IPS-18c (cell line): ENCODE measurements around the gene NEK4.
"Not testable (repeated sequence)": the region's sequence is repeated elsewhere in the genome, so short reads cannot be mapped to it uniquely, and the experiment has no call there.

Source experiments
- H3K4me3 ChIP-seq: 2 replicates; pipeline ENCODE4 v1.7.0; 2013; ENCODE audit warnings: low read depth, mild to moderate bottlenecking, low read length, moderate library complexity; ENCODE audit not compliant: insufficient read depth
- H3K9me3 ChIP-seq: one replicate; pipeline ENCODE4 v1.6.1; 2013; ENCODE audit warnings: mild to moderate bottlenecking, low read length, moderate library complexity; ENCODE audit not compliant: control insufficient read depth, insufficient read depth

NEK4 gene

DNA sequence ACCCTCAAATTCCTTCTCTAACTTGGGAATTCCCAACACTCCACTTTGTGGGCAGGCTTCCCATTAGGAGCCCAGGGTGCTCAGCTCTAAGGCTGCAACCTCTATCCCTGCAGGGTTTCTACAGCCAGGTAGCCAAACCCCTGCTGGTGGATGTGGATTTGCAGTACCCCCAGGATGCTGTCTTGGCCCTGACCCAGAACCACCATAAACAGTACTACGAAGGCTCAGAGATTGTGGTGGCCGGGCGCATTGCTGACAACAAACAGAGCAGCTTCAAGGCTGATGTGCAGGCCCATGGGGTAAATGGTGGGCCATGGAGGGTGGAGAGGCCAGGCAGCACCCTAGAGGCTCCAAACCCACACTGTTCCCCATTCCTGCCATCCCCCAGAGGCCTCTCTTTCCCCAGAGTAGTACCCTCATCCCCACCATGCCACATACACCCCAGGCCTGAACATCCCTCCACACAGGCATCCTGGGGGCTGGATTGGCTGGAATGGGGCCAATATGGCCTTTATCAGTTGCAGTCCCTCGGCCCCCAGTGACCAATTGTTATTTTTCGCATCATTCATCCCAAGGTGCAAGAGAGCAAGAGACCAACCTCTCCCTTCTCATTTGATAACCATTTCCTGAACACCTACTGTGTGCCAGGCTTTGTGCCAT, 14.3 kb upstream of the NEK4 start:
- H3K9me3 ChIP-seq, result no peaks in the 10 kb centered on the region
- no peak overlapping the region for H3K4me3 ChIP-seq

DNA sequence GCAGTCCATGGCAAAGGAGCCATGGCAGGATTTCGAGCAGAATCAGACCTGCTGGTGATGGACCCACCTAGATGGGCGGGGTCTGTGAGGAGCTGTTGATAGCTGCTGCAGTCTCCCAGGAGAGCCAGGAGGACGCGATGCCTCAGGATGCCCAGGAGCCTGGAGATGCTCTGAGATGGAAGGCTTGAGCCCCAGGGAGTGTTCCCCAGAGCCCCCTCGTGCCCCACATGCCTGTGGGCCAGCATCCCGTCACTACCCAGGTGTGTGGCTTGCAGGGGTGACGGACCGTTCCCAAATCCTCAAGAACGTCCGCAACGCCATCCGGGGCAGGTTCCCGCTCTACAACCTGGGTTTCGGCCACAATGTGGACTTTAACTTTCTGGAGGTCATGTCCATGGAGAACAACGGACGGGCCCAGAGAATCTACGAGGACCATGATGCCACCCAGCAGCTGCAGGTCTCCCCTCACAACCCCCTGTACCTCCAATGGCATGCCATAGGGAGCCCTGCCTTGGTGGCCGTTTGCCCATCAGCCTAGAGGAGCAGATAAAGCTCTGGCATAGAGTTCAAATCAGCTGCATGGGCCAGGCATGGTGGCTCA, 13.4 kb upstream of the NEK4 start:
- no peaks in the 10 kb centered on the region for H3K9me3 ChIP-seq
- H3K4me3 ChIP-seq, result no peak overlapping the region

DNA sequence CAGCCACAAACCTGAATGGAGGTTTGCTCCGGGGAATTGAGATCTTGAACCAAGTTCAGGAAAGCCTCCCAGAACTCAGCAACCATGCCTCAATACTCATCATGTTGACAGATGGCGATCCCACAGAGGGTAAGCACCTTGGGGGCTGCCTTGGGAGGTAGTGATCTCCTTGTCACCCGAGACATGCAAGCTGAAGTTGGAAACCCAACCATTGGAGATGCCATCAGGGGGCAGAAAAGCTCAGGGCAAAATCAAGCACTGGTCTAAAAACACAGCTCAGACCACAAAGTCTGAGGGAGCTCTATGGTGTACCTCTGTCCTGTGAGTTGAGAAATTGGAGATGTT, 12.4 kb upstream of the NEK4 start:
- Histone ChIP-seq H3K9me3 (no peaks in the 10 kb centered on the region), H3K4me3 (no peak overlapping the region)

DNA sequence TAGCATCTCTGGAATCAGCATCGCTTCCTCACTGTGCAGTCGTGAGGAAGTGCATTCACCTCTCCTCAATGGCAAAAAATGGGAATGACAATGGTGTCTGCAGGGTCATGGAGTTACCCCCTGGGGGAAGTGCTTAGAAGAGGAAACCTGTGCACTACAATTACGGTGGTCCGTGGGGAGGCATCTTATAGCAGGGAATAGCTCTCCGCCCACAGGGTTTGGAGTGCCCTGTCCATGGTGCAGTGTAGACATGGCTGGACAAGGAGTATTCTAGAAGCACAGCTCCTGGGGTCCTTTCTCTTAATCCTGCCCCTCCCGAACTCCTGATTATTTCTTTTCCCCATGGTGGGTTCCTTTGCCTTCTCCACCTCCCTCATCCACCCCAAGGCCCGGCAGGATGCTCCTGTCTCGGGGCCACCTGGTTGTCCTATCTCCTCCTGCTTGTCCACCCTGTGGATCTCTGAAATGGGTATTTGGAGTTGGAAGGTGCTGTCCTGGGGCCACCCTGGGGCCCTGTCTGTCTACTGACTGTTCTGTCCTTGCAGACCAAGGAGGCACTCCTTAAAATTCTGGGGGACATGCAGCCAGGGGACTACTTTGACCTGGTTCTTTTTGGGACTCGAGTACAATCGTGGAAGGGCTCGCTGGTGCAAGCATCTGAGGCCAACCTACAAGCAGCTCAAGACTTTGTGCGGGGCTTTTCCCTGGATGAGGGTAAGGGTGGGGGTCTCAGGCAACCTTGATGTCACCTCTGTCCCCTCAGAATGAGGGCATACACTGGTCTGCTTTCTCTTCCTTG, 11.9 kb upstream of the NEK4 start:
- Histone ChIP-seq H3K9me3 (no peaks in the 10 kb centered on the region), H3K4me3 (no peak overlapping the region)

DNA sequence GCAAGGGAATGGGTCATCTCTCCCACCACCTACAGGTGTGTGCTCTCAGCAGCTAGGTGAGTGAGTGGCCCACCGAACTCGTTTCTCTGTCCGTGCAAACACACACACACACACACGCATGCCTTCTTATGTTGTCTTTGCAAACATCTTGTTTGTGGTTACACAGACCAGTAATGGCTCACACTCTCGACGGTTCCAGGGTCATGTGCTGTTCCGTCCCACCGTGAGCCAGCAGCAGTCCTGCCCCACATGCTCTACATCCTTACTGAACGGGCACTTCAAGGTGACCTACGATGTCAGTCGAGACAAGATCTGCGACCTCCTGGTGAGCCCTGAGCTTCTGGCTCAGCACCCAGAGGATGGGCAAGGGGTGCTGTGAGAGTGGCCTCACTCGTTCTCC, 11.0 kb upstream of the NEK4 start:
- H3K4me3 ChIP-seq, result no peak overlapping the region
- no peaks in the 10 kb centered on the region for H3K9me3 ChIP-seq

DNA sequence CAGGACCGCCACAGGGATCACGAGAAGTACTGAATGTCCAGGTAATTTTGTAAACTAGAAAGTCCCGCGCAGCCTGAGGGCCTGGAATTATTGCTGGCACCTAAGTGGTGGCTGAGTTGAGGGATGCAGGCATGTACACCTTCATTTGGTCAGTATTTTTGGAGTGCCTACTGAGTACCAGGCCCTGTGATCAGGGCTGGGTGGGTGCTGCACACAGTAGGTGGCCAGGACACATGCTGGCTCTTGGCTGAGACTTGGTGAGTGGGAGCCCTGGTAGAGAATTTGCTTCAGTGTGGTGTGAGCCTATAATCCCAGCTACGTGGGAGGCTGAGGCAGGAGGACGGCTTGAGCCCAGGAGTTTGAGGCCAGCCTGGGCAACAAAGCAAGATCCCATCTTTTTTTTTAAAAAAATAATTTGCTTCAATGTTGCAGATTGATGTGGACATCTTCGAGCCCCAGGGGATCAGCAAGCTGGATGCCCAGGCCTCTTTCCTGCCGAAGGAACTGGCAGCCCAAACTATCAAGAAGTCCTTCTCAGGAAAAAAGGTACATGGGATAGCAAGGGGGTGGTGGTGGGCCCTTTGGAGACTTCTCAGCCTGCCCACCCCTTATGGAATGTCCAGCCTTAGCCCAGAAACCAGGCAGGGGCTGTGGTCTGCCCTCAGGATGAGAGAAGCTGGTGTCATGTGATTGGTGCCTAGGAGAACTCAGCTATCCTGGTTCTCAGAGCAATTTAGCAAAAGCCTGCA, 9.3 kb upstream of the NEK4 start:
- Histone ChIP-seq H3K9me3 (no peaks in the 10 kb centered on the region), H3K4me3 (no peak overlapping the region)

DNA sequence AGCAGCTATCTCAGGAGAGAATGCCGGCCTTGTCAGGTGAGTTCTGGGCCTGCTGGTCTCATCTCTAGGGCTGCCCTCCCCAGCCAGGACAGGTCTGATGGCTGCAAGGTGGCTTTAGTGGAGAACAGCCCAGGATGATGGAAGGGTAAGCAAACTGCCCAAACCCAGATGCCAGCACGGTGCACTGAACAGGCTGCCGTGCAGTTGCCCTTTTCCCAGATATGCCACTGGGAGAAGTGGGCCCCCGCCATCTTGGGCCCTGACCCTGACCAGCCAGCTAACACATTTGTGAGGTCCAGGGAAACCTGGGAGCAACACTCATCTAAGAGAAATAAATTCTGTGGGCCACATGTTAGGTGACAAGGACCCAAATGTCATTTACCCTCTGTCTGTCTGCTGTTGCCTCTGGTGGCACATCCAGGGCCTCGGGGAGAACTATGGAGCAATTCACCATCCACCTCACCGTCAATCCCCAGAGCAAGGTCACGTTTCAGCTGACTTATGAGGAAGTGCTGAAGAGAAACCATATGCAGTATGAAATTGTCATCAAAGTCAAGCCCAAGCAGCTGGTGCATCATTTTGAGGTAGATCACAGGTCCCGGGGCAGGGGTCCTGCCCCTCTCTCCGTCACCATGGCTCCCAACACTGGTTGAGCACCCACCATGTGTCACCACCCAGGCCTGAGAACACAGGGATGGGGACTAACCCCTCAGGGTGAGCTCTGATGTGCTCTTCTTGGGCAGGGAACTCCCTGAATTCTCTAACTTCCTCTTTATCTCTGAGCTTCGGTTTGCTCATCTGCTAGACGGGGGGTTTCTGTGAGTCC, 8.5 kb upstream of the NEK4 start:
- Histone ChIP-seq H3K9me3 (no peaks in the 10 kb centered on the region), H3K4me3 (no peak overlapping the region)

DNA sequence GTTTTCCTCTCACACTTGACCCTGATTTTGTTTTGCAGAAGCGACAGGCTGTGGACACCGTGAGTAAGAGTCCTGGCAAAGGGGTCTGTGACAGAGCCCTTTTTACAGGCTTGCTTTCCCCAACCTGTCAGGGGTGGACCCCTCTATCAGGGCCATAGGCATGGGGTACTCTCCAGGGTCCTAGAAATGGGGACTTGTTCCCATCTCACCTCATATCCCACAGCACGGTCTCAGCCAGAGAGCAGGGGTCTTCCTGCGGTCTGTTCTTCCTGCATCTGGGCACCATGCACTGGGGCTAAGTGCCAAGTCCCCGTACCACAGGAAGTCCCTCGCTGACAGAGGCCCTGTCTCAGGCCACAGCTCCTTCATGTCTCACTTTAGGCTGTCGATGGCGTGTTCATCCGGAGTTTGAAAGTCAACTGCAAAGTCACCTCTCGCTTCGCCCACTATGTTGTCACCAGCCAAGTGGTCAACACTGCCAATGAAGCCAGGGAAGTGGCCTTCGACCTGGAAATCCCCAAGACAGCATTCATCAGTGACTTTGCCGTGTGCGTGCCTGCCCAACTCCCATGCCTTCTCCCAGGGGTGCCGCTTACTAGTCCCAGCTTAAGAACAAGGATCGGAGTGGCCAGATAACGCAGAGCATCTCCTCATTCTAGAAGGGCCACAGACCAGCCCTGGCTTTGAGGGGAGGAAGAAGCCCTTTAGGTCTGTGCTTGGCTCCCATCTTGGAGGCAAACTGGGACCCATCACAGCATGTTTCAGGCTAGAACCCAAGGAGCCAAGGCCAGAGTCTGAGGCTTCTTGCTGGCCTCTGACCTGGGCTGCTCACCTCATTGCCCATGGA, 7.4 kb upstream of the NEK4 start:
- Histone ChIP-seq H3K4me3 (no peak overlapping the region), H3K9me3 (no peaks in the 10 kb centered on the region)

DNA sequence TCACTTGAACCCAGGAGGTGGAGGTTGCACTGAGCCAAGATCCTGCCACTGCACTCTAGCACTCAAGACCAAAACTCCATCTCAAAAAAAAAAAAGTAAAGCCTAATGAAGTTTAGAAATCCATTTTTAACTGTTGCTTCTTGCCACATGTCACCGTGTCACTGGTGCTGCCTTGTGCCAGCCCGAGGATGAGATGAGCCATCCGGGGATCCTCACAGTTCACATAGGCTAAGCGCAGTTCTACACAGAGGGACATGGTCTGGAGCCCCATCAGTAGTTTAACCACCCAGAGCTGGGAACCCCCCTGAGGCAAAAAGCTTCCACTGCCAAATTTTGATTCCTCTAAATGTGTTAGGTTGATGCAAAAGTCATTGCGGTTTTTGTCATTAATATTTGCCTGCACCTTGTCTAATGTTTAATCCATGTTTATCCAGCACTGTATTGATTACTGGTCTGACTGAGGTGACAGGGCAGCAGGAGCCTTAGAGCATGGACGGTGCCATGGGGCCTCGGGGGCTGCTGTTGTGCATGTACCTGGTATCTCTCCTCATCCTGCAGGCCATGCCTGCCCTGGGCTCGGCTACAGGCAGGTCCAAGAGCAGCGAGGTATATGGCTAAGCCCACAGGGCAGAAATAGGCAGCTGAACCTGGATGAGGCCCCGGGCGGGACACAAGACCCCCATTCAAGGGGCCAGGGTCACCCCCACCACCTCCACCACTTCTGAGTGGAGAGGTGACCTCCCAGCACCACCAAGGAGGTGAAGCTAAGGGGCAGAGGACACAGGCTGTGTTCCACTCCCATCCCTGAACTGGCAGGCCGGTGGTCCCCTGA, 6.6 kb upstream of the NEK4 start, which contains the start of gene ITIH1:
TSS of gene ITIH1 (plus strand) at position 473 of the 832 bp plus-strand sequence. CDS start at position 490, 17 bp downstream.
- Histone ChIP-seq H3K4me3 (no peak within 1 kb of the TSS), H3K9me3 (no peaks in the 10 kb centered on the region)

DNA sequence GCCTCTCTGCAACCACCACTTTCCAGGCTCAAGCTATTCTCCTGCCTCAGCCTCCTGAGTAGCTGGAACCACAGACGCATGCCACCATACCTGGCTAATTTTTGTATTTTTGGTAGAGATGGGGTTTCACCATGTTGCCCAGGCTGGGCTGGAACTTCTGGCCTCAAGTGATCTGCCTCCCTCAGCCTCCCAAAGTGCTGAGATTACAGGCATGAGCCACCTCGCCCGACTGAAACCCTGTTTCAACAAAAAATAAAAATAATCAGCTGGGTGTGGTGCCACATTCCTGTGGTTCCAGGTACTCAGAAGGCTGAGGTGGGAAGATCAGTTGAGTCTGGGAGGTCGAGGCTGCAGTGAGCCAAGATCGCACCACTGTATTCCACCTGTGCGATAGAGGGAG, 5.7 kb upstream of the NEK4 start:
- H3K4me3 ChIP-seq, H3K9me3 ChIP-seq: not testable (repeated sequence)

DNA sequence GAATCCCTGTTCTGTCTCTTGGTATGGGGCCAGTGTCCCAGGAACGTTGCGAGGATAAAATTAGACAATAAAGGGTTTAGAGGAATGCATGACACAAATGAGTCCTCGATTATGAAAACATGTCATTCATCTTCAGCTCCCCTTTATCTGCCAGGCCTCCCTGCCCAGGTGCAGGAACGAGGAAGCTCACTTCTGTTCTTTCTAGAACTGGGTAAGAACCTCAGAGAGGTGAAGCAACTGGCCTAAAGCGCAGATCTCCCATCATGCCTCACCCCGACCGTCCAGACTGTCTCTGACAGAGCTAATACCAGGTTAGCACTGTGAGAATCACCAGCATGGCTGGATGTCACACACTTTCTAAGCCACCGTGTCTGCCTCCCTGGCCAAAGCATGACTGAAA, 5.1 kb upstream of the NEK4 start:
- Histone ChIP-seq H3K4me3 (no peak overlapping the region), H3K9me3 (no peaks in the 10 kb centered on the region)

DNA sequence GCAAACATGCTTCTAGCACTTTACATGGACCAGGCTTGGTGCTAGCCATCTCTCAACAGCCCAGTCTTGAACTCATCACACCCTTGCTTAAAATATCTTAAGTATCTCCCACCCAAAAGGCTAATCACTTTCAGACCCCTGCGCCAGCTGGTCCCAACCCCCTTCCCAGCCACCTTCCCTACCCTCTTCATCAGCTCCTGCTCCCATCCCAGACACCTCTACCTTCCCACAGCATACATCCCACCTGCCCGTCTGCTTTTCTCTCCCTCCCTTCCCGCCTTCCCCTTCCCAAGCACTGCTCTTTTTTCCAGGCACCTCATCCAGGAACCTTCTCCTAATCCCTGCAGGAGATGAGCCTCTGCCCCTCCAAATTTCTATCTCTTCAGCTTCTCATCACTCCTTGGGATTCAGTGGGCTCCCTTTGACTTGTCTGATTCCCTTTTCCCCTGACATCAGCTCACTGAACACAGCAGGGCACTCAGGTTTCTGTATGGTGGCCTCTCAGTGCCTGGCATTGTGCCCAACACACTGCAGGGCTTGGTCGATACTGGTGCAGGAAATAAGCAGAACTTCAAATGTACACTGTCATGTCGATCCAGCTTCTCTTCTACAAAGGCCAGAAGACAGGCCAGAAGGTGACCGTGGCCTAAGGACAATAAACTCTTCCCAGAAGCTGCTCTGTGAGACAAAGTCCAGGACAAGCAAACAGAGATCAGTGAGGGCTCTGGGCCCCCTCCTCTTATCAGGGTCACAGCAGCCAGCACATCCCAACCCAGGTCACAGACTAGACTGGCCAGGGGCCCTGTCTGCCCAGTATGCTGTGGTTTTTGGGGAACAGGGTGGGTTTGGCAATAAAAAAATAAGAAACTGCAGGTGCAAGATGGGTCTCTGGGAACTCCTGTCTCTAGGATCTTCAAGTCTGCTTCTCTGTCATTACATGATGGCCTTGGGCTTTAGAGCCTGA, 4.4 kb upstream of the NEK4 start:
- Histone ChIP-seq H3K4me3 (no peak overlapping the region), H3K9me3 (no peaks in the 10 kb centered on the region)

DNA sequence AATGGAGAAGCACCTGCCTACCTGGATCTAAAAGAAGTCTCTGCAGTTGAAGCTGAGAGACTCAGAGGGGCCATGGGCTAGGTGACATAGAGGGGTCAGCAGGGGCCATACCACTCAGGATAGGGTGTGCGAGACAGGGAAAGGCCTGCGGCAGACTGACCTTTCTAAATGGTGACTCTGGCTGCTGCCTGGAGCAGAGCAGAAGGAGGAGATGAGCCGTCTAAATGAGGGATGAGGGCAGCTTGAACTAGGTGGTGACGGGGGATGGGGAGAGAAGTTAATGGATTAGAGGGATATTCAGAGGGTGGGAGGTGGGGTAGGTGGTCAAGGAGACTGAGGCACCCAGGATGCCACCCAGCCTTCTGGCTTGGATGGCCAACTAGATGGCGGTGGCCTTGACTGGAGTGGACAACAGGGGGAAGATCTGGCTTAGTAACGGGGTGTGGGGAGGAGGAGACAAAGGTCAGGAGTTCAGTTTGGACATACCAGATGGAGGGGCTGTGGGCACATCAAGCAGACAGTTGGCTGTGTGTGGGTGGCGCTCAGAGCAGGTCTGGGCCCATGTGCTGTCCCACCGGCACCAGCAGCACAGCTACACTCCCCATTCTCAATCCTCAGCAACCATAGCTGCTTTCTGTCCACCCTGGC, 3.5 kb upstream of the NEK4 start:
- Histone ChIP-seq H3K9me3 (no peaks in the 10 kb centered on the region), H3K4me3 (no peak overlapping the region)

DNA sequence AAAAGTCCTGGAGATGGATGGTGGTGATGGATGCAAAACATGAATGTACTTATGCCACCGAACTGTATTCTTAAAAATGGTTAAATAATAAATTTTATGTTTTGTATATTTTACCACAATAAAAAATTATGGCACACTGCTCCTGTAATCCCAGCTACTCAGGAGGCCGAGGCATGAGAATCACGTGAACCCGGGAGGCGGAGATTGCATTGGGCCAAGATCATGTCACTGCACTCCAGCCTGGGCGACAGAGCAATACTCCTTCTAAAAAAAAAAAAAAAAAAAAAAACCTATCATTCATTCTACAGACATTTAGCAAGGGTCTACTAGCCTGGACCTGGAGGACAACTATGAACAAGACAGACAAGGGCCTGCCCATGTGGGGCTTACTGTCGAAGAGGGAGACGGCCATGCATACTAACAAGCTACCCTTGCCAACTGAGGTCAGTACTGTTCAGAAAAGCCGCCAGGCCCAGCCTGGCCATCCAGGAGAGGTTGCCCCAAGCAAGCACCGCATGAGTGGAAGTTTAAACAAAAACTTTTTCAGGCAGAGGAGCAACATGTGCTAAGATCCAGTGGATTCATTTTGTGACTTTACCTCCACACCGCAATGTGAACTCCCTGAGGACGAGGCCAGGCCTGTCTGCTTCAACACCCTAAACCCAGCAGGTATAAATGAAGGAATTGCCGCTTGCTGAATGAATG, 2.8 kb upstream of the NEK4 start:
- no peak overlapping the region for H3K4me3 ChIP-seq
- no peaks in the 10 kb centered on the region for H3K9me3 ChIP-seq
